ENCODE measurements around the gene CD300LG. TPM values are rescaled to one million over a fixed set of nuclear protein-coding genes. Genes with fewer than 3 reads are reported as not detected.
A peak's percentile ranks its signal among the peaks of the same experiment; 100 is the strongest.
"Not testable (repeated sequence)": the region's sequence is repeated elsewhere in the genome, so short reads cannot be mapped to it uniquely, and the experiment has no call there.

CD300LG gene
- total RNA-seq, 1 experiment from 2014 or later, result not detected

DNA sequence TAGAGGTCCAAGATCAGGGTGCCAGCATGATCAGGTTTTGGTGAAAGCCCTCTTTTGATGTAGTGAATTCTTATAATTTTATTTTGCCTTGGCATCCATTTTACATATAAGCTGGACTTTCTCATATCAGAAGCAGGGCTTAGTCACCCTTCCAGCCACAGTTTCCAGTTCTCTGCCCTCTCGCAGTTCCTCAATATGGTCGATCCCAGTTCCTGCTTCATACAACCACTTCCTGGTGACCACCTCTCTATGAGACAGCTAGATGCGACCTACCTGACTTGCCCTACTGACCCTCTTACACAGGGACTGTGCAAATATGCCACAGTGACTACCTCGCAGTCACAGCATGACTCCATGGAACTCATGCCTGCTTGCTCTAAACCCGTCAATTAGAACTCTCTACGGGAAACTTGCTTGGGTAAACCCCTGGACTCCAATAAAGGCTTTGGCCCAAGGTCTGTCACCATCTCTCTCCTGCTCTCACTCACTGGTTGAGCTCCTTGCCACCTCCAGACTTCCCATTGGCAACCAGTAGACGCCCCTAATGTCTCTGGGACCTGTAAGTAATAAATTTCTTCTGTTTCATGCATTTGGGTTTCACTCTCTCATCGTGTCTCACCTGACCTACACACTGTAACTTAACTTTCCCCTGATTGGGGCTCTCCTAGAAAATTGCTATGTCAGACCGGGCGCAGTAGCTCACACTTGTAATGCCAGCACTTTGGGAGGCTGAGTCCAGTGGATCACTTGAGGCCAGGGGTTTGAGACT lies 21.4 kb downstream of the CD300LG start:
- in situ Hi-C loops (cut with HindIII; ENCODE audit: low pct_unique_long_range_greater_than_20kb, low sequenced_read_pairs), result no loop called here
- no peak for DNase-seq (ENCODE audit: low read depth, low spot score)

DNA sequence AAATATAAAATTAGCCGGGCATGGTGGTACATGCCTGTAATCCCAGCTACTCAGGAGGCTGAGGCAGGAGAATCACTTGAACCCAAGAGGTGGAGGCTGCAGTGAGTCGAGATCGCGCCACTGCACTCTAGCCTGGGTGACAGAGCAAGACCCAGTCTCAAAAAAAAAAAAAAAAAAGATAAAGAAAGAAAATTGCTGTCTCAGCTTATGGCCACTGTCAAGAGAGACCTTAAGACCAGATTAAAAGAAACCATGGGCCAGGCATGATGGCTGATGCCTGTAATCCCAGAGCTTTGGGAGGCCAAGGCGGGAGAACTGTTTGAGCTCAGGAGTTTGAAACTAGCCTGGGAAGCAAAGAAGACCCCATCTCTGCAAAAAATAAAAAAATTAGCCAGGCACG lies 22.1 kb downstream of the CD300LG start:
- DNase-seq (ENCODE audit: low read depth, low spot score); in situ Hi-C loops (cut with HindIII; ENCODE audit: low pct_unique_long_range_greater_than_20kb, low sequenced_read_pairs): not testable (repeated sequence)

DNA sequence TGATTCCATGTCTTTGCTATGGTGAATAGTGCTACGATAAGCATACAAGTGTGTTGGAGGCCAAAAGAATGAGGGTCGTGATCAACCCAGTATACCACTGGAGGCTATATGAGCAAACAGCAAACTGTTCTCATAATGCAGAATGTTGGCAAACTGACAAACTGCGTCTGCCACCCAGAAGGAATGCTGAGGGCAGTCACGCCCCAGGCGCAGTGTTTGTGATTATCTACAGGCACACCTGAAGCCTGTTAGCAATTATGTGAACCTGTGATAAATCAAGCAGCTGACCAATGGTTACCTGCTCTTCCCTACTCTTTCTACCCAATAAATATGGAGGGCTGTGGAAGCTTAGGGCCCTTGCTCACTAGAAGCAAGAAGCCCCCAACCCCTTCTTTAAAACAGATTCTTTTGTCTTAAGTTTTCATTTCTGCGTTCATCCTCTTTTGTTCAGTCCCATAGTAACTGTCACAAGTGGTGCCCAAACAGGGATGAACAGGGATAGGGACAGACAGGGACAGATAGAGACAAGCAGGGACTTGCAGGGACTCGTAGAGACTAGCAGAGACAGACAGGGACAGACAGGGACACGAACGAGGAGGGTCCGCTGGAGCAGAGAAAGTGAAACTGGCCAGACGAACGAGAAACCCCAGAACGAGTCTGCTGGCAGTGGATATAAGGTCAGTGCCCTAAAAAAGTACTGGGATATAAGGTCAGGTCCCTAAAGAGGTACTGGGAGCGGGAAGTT lies 25.1 kb downstream of the CD300LG start:
- no peak for DNase-seq (ENCODE audit: low read depth, low spot score)
- in situ Hi-C loops (cut with HindIII; ENCODE audit: low pct_unique_long_range_greater_than_20kb, low sequenced_read_pairs), result no loop called here

GRCh38 chr17:43873091-43873490 lies 26.1 kb downstream of the CD300LG start:
- in situ Hi-C loops (cut with HindIII; ENCODE audit: low pct_unique_long_range_greater_than_20kb, low sequenced_read_pairs), result no loop called here

DNA sequence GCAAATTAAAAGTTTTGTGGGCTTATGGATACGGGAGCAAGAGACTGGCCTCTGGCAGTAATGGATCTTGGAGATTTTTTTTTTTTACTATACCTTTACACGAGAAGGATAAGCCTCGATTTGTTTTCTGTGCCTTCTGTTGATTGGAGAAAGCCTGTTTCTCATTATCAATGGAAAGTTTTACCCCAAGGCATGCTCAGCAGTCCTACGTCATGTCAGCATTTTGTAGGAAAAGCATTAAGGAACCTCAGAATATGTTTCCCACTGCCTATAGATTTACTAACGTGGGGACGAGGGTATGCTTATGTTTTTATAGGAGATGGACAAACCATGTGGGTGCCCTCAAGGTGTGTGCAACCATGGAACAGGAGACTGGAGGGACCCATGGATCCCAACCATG lies 26.8 kb downstream of the CD300LG start:
- DNase-seq (ENCODE audit: low read depth, low spot score), result no peak
- in situ Hi-C loops (cut with HindIII; ENCODE audit: low pct_unique_long_range_greater_than_20kb, low sequenced_read_pairs), result no loop called here

More at GRCh38 chr17:43873091-43873490, 26.1 kb downstream of the CD300LG start:
- no peak for DNase-seq (ENCODE audit: low read depth, low spot score)

GRCh38 chr17:43874293-43874692 lies 27.3 kb downstream of the CD300LG start:
- DNase-seq (ENCODE audit: low read depth, low spot score), result no peak
- in situ Hi-C loops (cut with HindIII; ENCODE audit: low pct_unique_long_range_greater_than_20kb, low sequenced_read_pairs), result no loop called here

- DNase-seq (ENCODE audit: low read depth, low spot score), result no peak
- in situ Hi-C loops (cut with HindIII; ENCODE audit: low pct_unique_long_range_greater_than_20kb, low sequenced_read_pairs), result no loop called here
These were observed 28.6 kb downstream of the CD300LG start for GRCh38 chr17:43875476-43876147.

GRCh38 chr17:43877031-43877430 lies 30.1 kb downstream of the CD300LG start:
- no peak for DNase-seq (ENCODE audit: low read depth, low spot score)
- in situ Hi-C loops (cut with HindIII; ENCODE audit: low pct_unique_long_range_greater_than_20kb, low sequenced_read_pairs), result no loop called here

DNA sequence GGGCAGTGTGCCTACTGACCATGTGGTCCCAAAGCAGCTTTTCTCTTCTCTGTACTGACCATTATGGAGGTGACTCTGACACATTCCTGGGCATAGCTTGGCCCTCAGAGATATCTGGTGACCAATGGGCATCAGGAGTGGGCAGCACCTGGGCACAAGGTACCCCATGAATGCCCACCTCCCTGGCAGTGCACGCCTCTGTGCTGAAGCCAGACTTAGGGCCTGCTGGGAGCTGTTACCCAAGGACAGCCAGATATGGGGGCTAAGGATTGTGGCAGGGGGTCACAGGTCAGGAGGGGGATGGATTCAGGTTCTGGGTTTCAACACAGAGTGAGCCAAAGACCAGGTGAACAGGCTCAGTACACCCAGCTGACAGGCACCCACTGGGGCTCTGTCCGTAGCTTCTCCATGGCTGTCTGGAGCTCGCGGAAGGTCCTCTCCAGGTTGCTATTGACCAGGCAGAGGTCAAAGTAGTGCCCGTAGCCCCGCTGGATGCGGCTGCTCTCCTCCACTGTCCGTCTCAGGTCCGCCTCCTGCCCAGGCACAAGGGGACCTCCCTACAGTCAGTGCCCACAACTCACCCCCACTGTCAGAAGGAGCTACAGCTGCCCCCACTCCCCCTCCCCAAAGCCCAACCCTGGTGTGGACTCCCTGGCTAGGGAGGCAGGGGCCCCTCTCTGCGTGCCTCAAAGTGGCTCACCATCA lies 30.6 kb downstream of the CD300LG start:
- no peak for DNase-seq (ENCODE audit: low read depth, low spot score)
- in situ Hi-C loops (cut with HindIII; ENCODE audit: low pct_unique_long_range_greater_than_20kb, low sequenced_read_pairs), result no loop called here

GRCh38 chr17:43878260-43879175 lies 31.5 kb downstream of the CD300LG start:
- DNase-seq (ENCODE audit: low read depth, low spot score), result peak; percentile 72
- in situ Hi-C loops (cut with HindIII; ENCODE audit: low pct_unique_long_range_greater_than_20kb, low sequenced_read_pairs), result no loop called here

GRCh38 chr17:43879723-43880419 lies 32.9 kb downstream of the CD300LG start:
- in situ Hi-C loops (cut with HindIII; ENCODE audit: low pct_unique_long_range_greater_than_20kb, low sequenced_read_pairs), result no loop called here

DNA sequence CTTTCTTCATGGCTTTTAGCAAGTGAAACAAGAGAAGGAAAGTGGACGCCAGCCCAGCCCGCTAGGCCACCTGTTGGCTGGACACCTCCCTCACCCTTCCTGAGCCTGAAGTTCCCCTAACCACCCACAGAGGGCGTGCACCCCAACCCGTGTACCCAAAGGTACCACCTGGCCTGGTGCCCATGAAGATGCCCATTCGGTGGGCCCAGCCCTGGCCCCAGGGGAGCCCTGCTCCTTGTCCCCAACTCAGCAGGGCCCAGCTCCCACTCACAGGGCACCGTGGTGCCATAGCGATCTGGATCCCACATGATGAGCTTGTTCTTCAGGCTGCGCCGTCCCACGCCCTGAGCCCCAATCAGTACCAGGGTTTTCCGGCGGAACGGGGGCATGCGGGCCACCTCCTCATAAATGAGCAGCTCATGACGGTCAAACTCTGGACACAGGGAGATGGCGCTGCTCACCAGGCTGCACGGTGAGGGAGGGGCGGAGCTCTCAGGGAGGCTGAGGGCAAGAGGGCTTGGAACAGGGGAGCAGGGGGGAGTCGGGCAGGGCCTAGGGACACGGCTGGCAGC lies 33.5 kb downstream of the CD300LG start:
- peak; percentile 72 for DNase-seq (ENCODE audit: low read depth, low spot score)
- in situ Hi-C loops (cut with HindIII; ENCODE audit: low pct_unique_long_range_greater_than_20kb, low sequenced_read_pairs), result no loop called here

More at GRCh38 chr17:43879723-43880419, 32.9 kb downstream of the CD300LG start:
- no peak for DNase-seq (ENCODE audit: low read depth, low spot score)

DNA sequence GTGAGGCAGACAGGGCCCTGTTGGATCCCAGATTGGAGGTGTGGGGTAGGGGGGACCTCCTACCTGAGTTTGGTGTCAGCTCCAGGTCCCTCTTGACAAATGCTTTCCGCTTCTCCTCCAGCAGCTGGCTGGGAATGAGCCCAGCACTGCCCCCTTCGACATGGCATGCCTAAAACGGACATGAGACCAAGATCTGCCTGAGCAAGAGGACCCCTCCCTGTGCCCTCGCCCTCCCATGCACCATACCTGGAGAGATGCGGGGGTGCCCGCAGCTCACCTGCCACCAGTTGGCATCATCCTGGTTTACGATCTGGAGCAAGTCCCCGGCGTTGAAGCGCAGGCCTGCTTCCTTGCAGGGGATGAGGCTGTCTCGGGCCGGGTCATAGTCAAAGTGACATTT lies 34.2 kb downstream of the CD300LG start:
- DNase-seq (ENCODE audit: low read depth, low spot score), result no peak
- in situ Hi-C loops (cut with HindIII; ENCODE audit: low pct_unique_long_range_greater_than_20kb, low sequenced_read_pairs), result no loop called here

- in situ Hi-C loops (cut with HindIII; ENCODE audit: low pct_unique_long_range_greater_than_20kb, low sequenced_read_pairs), result no loop called here
- no peak for DNase-seq (ENCODE audit: low read depth, low spot score)
These were observed 35.0 kb downstream of the CD300LG start for GRCh38 chr17:43881758-43882505.

DNA sequence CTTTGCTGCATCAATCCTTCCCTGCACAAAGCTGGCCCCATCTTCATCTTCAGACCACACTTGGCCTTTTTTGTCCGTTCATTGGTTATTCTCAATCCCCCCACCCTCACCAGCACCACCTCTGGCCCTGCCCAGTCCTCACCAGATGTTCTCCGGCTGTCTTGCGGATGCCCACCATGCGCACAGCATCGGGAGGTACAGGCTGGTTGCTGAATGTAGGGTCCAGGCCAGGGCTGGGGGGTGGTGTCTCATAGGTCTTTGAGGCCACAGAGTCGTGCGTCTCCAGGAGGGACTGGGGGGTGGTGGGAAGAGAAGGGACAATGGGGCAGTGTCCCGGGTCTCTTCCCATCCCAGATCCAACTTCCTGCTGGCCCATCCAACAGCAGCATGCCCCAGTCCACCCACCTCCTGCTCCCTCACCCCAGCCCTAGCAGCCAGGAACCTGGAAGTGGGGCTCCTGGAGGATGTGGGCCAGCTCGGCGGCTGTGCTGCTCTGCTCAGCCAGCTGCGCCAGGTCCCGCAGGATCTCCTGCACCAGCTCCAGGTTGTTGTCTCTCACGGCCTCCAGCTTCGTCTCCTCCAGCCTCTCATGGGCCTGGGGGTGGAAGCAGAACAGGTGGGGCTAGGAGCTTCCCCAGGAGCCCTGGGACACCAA lies 35.9 kb downstream of the CD300LG start:
- in situ Hi-C loops (cut with HindIII; ENCODE audit: low pct_unique_long_range_greater_than_20kb, low sequenced_read_pairs), result no loop called here
- no peak for DNase-seq (ENCODE audit: low read depth, low spot score)
